Epithelial cell of esophagus (primary cell): ENCODE measurements around the gene COMP.

ENCODE experiments used
- DNase-seq: peaks from one replicate; pipeline ENCODE4 v3.0.0; 2010; ENCODE audit warnings: low read depth
- H3K4me3 ChIP-seq: 2 replicates; pipeline ENCODE4 v1.5.1; 2011; ENCODE audit warnings: mild to moderate bottlenecking, low read length, control low read depth
- TF ChIP-seq, protein P1 (sequence below): IDR thresholded peaks from 2 replicates; pipeline ENCODE4 v1.5.1; 2011; ENCODE audit warnings: low read depth, mild to moderate bottlenecking, low read length, control low read depth, inconsistent platforms; ENCODE audit not compliant: insufficient read depth; ENCODE audit errors: missing control alignments

Gene COMP

DNA sequence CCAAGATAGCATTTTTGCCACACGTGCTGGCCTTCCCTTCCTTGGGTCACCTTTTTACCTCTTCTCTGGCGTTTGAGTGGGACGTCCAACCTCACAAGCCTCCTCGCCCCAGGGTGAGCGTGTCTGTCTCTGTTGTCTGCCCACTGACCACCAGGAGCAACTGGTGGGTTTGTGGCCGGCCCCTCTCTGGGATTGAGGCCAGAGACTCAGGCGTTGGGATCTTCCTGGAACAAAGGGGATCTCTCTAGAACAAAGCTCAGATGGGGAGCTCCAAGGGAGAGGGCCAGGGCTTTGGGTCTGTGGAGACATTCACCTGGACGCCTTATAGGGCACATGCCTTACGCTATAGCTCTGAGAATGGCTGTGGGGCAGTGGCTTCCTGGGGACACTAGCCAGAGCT is 17.4 kb downstream of the COMP start:
- TF ChIP-seq, protein P1, sequence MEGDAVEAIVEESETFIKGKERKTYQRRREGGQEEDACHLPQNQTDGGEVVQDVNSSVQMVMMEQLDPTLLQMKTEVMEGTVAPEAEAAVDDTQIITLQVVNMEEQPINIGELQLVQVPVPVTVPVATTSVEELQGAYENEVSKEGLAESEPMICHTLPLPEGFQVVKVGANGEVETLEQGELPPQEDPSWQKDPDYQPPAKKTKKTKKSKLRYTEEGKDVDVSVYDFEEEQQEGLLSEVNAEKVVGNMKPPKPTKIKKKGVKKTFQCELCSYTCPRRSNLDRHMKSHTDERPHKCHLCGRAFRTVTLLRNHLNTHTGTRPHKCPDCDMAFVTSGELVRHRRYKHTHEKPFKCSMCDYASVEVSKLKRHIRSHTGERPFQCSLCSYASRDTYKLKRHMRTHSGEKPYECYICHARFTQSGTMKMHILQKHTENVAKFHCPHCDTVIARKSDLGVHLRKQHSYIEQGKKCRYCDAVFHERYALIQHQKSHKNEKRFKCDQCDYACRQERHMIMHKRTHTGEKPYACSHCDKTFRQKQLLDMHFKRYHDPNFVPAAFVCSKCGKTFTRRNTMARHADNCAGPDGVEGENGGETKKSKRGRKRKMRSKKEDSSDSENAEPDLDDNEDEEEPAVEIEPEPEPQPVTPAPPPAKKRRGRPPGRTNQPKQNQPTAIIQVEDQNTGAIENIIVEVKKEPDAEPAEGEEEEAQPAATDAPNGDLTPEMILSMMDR = no peak
- H3K4me3 ChIP-seq = no peak overlapping the region
- no peak for DNase-seq

DNA sequence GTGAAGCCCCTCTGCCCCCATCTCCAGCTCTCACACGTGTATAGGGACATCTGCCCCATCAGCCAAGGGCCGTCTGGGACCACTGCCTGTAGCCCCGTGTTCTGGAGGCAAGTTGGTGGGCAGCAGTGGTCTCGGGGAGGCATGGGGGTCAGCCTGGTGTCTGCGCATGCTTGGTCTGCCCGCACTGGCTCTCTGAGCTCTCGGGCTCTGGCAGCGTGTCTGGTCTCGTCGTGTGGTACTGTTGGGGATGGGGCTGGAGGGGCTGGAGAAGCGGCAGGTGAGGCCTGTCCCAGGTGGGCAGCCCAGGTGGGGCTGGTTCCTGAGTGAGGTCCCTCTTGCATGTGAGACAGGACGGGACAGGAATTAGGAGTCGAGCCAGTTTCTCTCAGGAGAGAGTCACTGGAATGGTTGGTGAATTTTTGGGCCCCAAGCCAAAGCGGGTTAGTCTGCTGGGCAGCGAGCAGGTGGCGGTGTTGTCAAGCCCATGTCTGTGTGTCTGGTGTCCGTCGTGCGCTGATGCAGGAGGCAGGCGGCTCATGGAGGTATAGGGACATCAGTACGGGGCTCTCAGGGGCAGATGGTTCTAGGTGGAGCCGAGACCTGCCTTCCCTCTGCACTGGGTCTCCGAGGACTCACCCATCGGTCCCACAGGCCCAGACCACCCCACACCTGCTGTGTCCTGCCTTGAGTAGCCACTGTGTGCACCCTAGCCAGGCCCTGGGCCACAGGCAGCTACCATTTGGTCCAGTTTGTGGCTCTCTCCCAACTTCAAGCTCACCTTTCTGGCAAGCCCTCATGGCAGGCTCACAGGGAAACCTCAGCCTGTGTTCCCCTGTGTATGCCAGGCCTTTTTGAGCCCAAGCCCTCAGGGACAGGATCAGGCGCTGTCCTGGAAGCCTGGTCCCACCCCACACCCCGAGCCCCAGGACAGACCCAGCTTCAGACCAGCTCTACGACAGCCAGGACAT is 18.2 kb downstream of the COMP start:
- TF ChIP-seq, protein P1 = peak; percentile 53

DNA sequence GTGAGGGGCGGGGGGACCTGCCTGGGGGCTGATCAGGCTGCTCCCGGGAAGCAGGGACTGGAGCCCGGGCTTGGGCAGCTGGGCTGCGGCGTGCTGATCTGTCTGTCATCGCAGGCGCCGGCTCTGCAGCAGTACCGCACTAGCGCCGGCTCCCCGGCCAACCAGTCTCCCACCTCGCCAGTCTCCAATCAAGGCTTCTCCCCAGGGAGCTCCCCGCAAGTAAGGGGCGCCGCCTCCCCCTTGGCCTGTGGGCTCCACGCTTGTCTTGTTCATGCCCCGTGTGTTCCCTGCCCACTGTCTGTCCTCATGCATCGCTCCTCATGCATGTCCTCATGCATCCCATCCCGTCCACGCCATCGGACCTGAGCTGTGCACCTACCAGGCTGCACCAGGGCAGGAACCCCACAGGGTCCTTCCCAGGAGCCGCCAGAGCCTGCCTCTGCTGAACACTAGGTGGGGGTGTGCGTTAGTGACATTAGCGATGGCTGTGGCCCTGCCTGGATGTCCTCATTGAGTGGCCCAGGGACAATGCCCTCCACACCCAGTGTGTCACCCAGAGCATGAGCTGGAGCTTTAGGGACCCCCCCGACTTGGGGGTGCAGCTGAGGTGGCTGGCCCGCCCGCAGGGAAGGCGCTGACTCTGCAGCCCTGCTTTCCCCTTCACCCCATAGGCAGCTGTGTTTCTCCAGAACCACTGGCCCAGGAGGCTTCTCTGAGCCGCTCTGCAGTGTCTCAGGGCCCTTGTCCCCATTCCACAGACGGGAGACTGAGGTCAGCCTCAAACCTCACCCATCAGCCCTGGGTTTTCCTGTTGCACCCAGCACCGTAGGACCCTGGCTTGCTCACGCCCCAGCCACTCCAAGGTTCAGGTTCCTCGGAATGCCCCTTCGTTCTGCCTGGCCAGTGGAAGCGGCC is 19.5 kb downstream of the COMP start:
- TF ChIP-seq, protein P1 = peak; percentile 43
- H3K4me3 ChIP-seq = no peak overlapping the region
- DNase-seq = no peak

More for the DNA sequence above, 18.2 kb downstream of the COMP start:
- peak; percentile 86 for DNase-seq
- no peak overlapping the region for H3K4me3 ChIP-seq

DNA sequence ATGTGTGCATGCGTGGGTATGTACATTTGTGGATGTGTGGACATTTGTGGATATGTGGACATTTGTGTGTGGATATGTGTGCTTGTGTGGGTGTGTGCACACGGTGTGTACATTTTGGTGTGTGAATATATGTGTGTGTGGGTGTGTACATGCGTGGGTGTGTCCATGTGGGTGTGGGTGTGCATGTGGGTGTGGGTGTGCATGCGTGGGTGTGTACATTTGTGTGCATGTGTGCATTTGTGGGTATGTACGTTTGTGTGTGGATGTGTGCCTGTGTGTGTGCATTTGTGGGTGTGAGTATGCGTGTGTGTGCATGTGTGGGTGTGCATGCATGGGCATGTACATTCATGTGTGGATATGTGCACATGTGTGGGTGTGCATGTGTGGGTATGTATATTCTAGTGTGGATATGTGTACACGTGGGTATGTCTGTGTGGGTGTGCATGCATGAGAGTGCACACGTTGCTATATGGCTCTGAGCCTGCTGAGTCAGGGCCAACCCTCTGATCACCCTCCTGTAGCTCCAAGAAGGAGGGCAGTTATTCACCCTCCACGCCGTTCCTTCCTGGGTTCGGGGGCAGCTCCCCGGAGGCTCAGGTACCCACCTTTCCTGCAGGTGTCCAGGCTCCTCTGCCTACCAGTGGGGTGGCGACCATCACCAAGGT is 20.3 kb downstream of the COMP start:
- TF ChIP-seq, protein P1 = no peak
- peak; percentile 22 for DNase-seq
- H3K4me3 ChIP-seq = no peak overlapping the region

DNA sequence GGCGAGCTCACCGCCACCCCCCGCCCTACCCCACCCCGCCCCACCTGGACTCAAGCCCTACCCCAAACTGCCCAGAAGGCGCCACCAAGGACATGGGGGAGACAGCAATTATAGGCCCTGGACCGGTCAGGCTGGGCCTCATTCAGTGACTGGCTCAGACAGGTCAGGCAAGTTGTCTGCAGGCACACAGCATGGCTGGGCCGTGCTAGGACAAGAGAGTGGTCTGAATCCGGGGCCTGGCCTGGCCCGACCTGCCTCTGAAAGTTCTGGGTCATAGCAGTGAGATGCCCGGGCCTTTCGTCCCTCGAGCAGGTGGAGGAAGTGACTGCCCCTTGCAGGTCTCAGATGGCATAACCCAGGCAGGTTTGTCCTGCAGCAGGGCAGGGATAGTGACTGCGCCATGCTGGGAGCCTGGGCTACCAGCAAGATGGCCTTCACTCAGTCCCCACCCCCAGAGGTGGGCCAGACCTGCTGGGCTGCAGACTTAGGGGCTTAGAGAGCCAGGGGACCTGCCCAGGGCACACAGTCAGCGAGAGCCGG is 21.0 kb downstream of the COMP start:
- H3K4me3 ChIP-seq = no peak overlapping the region
- TF ChIP-seq, protein P1 = no peak
- no peak for DNase-seq
